AG04450 (cell line): ENCODE measurements around the gene RASL10A. TPM values are rescaled to one million over a fixed set of nuclear protein-coding genes. Genes with fewer than 3 reads are reported as not detected.

ENCODE experiments used
- CTCF ChIA-PET: fragments of 300-600, 350-600 bp; formaldehyde crosslinking; extraction: SDS; loops from one replicate; lab custom pipeline; 2022; ENCODE audit warnings: antibody characterized with exemption, inconsistent platforms; lab: Charles Lee
- POLR2A ChIA-PET: fragments of 350-600 bp; formaldehyde crosslinking; extraction: SDS; loops from one replicate; lab custom pipeline; 2021; ENCODE audit warnings: antibody characterized with exemption, inconsistent platforms; lab: Yijun Ruan, JAX
- DNase-seq: peaks from one replicate; pipeline ENCODE4 v3.0.0-alpha.2; 2011; ENCODE audit warnings: low read depth, low spot score
- H3K27ac ChIP-seq: one replicate; pipeline ENCODE4 v1.5.1; 2012; ENCODE audit warnings: low read depth, low read length, control low read depth
- H3K27me3 ChIP-seq: one replicate; pipeline ENCODE4 v1.6.0; 2012; ENCODE audit warnings: low read length; ENCODE audit not compliant: control insufficient read depth, insufficient read depth
- H3K4me3 ChIP-seq: 2 replicates; pipeline ENCODE4 v1.5.1; 2011; ENCODE audit warnings: mild to moderate bottlenecking, low read depth, low read length, control low read depth
- H3K9me3 ChIP-seq: 2 replicates; pipeline ENCODE4 v1.5.1; 2012; ENCODE audit warnings: low read length; ENCODE audit not compliant: control insufficient read depth, insufficient read depth
- CTCF ChIP-seq: IDR thresholded peaks from 2 replicates; pipeline ENCODE4 v1.5.1; 2011; ENCODE audit warnings: low read depth, low read length, control low read depth, inconsistent platforms
- polyA plus RNA-seq: library from polyadenylated mRNA; depleted of rRNA; stranded (reverse); fragments of >200 nt; gene quantifications from 2 replicates; pipeline ENCODE4 v1.2.3, GENCODE V29; 2011

The RASL10A gene
- polyA plus RNA-seq, 1 experiment: not detected

- Histone ChIP-seq H3K9me3 (no peaks in the 10 kb centered on the region), H3K27me3 (no peaks in the 10 kb centered on the region), H3K4me3 (no peak overlapping the region), H3K27ac (no peak overlapping the region)
- POLR2A ChIA-PET: interaction anchor here (0.7 to 0.9 kb wide), 2 partner anchors 17 to 18 kb away, joined by 3 to 4 read pairs; partner anchors contain the start of gene GAS2L1
- TF ChIP-seq CTCF: no peak
- no peak for DNase-seq
- CTCF ChIA-PET: no interaction called here
These were observed 26.7 kb downstream of the RASL10A start for GRCh38 chr22:29288837-29289236.

- Histone ChIP-seq H3K27me3 (no peaks in the 10 kb centered on the region), H3K27ac (no peak overlapping the region), H3K9me3 (no peaks in the 10 kb centered on the region), H3K4me3 (no peak overlapping the region)
- CTCF ChIA-PET: no interaction called here
- POLR2A ChIA-PET: no interaction called here
- TF ChIP-seq CTCF: no peak
- no peak for DNase-seq
These were observed 31.3 kb downstream of the RASL10A start for GRCh38 chr22:29284196-29284595.

DNA sequence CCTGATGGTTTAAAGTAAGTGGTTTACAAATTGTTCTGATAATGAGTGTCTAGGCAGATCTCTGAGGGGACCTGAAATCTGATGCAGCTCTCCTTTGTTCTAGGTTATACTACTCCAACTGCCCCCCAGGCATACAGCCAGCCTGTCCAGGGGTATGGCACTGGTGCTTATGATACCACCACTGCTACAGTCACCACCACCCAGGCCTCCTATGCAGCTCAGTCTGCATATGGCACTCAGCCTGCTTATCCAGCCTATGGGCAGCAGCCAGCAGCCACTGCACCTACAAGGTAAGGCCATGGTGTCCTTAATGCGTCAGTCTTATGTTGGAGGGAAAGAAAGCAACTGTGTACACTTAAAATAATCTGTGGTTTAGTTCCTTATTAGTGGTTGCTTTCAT lies 37.6 kb downstream of the RASL10A start:
- H3K27ac ChIP-seq: no peak overlapping the region
- no peaks in the 10 kb centered on the region for H3K27me3 ChIP-seq
- ChIA-PET POLR2A (interaction anchor here (0.7 kb wide), 1 partner anchor 28 kb away, joined by 3 read pairs; the partner anchor contains the start of gene GAS2L1), CTCF (interaction anchor here (1.4 kb wide), 1 partner anchor 28 kb away, joined by 6 read pairs; the partner anchor contains the start of gene GAS2L1)
- no peaks in the 10 kb centered on the region for H3K9me3 ChIP-seq
- no peak for TF ChIP-seq CTCF
- no peak for DNase-seq
- no peak overlapping the region for H3K4me3 ChIP-seq

DNA sequence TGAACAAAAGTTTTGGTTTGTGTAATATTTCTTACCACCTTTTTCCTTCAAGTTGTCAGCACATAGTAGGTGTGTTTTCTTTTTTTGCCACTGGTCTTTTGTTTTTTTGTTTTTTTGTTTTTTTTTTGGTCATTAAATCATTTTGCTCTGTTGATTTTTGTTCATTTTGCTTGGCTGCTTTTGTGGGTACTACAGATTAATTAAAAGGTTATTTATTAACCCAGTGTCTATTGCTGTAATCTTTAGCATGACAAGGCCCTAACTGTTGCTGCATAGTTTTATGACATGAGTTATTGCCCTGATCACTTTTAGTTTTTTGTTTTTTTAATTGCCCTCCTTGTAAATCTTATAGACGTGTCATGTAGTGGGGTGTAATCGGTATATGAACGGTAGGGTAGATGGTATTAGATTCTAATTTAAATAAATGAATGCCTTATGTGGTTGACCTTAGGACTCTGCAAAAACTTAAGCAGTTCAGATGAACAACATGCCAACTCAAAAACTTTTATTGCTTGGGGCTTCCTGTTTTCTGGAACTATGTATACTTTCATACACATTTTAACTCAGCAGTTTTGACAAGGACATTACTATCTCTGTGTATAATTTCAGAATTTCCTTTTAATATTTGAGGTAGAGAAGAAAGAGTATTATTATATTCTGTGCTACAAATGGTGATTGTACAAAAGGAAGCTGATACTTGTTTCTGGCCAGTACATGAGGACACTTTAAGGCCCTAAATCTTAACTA lies 39.5 kb downstream of the RASL10A start:
- CTCF ChIA-PET: no interaction called here
- H3K27ac ChIP-seq: no peak overlapping the region
- no peak for DNase-seq
- no peak overlapping the region for H3K4me3 ChIP-seq
- H3K27me3 ChIP-seq: no peaks in the 10 kb centered on the region
- H3K9me3 ChIP-seq: no peaks in the 10 kb centered on the region
- POLR2A ChIA-PET: interaction anchor here (1.5 kb wide), 1 partner anchor 12 kb away, joined by 8 read pairs; no protein-coding TSS in a partner anchor
- no peak for TF ChIP-seq CTCF

GRCh38 chr22:29275167-29275566 lies 40.3 kb downstream of the RASL10A start:
- Histone ChIP-seq H3K27me3 (no peaks in the 10 kb centered on the region), H3K4me3 (no peak overlapping the region), H3K27ac (no peak overlapping the region), H3K9me3 (no peaks in the 10 kb centered on the region)
- ChIA-PET POLR2A (interaction anchor here (0.6 kb wide), 1 partner anchor 313 kb away, joined by 3 read pairs; no protein-coding TSS in a partner anchor), CTCF (no interaction called here)
- no peak for DNase-seq
- TF ChIP-seq CTCF: no peak
